LNCaP clone FGC (cell line): ENCODE measurements around the gene SLC2A3.
"Not testable (repeated sequence)": the region's sequence is repeated elsewhere in the genome, so short reads cannot be mapped to it uniquely, and the experiment has no call there.

ENCODE experiments used
- DNase-seq: peaks from one replicate; pipeline ENCODE4 v3.0.0-alpha.2; 2011; ENCODE audit warnings: low read depth
- H3K4me3 ChIP-seq: 2 replicates; pipeline ENCODE4 v1.5.1; 2011; ENCODE audit warnings: mild to moderate bottlenecking, low read depth, low read length, control low read depth
- TF ChIP-seq, protein P1 (sequence below): IDR thresholded peaks from 2 replicates; pipeline ENCODE4 v1.5.1; 2012; ENCODE audit warnings: mild to moderate bottlenecking; ENCODE audit not compliant: control insufficient read depth, insufficient read depth; ENCODE audit errors: extremely low read depth

SLC2A3 gene

DNA sequence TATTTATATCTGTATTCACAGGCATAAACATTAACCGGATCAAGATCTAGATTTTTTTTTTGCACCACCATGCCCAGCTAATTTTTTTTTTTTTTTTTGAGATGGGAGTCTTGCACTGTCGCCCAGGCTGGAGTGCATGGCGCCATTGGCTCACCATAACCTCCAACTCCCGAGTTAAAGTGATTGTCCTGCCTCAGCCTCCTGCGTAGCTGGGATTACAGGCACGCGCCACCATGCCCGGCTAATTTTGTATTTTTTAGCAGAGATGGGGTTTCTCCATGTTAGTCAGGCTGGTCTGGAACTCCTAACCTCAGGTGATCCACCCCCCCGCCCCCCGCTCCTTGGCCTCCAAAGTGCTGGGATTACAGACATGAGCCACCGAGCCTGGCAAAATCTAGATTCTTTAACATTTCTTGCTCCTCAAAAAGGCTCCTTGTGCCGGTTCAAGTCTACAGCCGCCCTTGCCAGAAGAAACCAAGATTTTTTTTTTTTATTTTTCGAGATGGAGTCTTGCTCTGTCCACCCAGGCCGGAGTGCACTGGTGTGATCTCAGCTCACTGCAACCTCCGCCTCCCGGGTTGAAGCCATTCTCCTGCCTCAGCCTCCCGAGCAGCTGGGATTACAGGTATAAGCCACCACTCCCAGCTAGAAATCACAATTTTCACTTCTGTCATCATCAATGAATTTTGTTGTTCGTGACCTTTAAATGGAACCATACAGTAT is 36.9 kb upstream of the SLC2A3 start:
- no peak overlapping the region for H3K4me3 ChIP-seq
- DNase-seq, result no peak
- TF ChIP-seq, protein P1, sequence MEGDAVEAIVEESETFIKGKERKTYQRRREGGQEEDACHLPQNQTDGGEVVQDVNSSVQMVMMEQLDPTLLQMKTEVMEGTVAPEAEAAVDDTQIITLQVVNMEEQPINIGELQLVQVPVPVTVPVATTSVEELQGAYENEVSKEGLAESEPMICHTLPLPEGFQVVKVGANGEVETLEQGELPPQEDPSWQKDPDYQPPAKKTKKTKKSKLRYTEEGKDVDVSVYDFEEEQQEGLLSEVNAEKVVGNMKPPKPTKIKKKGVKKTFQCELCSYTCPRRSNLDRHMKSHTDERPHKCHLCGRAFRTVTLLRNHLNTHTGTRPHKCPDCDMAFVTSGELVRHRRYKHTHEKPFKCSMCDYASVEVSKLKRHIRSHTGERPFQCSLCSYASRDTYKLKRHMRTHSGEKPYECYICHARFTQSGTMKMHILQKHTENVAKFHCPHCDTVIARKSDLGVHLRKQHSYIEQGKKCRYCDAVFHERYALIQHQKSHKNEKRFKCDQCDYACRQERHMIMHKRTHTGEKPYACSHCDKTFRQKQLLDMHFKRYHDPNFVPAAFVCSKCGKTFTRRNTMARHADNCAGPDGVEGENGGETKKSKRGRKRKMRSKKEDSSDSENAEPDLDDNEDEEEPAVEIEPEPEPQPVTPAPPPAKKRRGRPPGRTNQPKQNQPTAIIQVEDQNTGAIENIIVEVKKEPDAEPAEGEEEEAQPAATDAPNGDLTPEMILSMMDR, result no peak

GRCh38 chr12:7972269-7972668 is 36.3 kb upstream of the SLC2A3 start:
- H3K4me3 ChIP-seq, DNase-seq: not testable (repeated sequence)

GRCh38 chr12:7971765-7972164 is 35.8 kb upstream of the SLC2A3 start:
- not testable (repeated sequence) for H3K4me3 ChIP-seq, DNase-seq

- TF ChIP-seq, protein P1, result no peak
- no peak overlapping the region for H3K4me3 ChIP-seq
- DNase-seq, result no peak
Measured at GRCh38 chr12:7970475-7971252, 34.7 kb upstream of the SLC2A3 start.

DNA sequence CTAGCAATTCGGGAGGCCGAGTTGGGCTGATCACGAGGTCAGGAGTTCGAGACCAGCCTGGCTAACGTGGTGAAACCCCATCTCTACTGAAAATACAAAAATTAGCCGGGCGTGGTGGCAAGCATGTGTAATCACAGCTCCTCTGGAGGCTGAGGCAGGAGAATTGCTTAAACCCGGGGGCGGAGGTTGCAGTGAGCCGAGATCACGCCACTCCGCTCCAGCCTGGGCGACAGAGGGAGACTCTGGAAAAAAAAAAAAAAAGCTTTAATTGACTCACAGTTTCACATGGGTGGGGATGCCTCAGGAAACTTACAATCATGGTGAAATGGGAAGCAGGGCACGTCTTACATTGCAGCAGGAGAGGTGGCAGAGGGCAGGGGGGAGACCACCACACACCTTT is 30.6 kb upstream of the SLC2A3 start:
- no peak overlapping the region for H3K4me3 ChIP-seq
- TF ChIP-seq, protein P1, result no peak
- DNase-seq, result no peak

DNA sequence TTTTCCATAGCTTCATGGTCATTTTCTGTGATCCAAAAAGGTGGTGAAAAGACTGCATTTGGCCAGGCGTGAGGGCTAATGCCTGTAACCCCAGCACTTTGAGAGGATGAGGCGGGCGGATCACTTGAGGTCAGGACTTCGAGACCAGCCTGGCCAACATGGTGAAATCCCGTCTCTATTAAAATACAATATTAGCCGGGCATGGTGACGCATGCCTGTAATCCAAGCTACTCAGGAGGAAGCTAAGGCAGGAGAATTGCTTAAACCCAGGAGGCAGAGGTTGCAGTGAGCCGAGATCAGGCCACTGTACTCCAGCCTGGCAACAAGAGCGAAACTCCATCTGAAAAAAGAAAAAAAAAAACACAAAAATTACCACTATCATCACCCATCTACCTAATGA is 28.7 kb upstream of the SLC2A3 start:
- H3K4me3 ChIP-seq, DNase-seq: not testable (repeated sequence)

DNA sequence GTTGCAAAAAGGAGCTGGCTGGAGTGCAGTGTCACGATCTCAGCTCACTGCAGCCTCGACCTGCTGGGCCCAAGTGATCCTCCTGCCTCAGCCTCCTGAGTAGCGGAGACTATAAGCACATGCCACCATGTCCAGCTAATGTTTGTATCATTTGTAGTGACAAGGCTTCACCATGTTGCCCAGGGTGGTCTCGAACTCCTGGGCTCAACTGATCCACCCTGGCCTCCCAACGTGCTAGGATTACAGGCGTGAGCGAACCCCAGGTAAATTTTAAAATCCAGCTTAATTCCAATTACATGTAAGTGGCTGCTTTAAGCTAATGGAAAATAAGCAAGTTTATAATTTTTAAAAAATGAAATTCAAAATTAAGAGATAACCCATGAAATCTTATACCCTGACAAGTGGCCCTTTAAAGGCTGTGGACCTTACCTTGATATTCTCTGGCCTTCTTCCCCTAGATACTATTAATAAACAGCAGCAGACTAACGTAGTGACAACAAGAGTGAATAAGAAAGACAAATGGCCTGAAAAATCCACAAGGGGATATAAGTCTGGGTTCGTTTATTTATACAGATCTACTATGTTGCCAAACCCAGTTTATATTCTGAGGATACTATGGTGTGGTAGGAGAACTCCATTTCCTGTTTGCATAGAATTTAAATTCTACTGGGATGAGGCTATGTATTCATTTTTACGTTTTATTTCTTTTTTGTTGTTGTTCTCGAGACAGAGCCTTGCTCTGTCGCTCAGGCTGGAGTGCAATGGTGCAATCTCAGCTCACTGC is 25.6 kb upstream of the SLC2A3 start:
- no peak overlapping the region for H3K4me3 ChIP-seq
- TF ChIP-seq, protein P1, result no peak
- no peak for DNase-seq

DNA sequence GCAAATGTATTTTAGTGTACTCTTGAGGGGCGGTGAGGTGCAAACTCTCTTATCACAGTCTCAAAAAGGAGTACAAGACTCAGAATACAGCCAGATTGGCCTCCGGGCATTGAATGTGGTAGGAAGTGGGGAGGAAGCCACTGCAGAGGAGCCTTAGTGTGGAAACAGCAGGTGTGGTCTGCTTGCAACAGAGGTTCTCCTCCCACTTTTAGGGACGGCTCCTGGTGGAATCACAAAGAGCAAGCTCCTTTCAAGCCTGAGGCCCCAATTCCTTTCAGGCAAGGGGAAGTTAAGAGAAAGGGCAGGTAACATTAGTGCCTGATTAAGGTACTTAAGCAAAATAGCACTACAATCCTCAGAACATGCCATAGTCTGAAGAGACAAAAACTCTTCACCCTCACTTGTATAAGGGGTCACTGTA is 23.7 kb upstream of the SLC2A3 start:
- TF ChIP-seq, protein P1, result no peak
- H3K4me3 ChIP-seq, result no peak overlapping the region
- no peak for DNase-seq
